Panc1 (cell line): ENCODE results near the gene SPATA16. TPM values are rescaled to one million over a fixed set of nuclear protein-coding genes. Genes with fewer than 3 reads are reported as not detected.

Source experiments
- ATAC-seq: fragments of 200-7000 bp; cut with Tn5 transposase; 2 replicates; pipeline ENCODE4 v1.9.1; 2020; ENCODE audit warnings: mild to moderate bottlenecking, moderate library complexity
- BruUV-seq: library from RNA; stranded (reverse); fragments of 400-500 nt; replicated peaks from 2 replicates; lab custom pipeline; 2021; lab: Mats Ljungman, UMichigan
- CTCF ChIA-PET: fragments of 300-600 bp; sonication (Branson Sonifier 250); formaldehyde crosslinking; loops from one replicate; lab custom pipeline; 2022; ENCODE audit warnings: antibody characterized with exemption; lab: Charles Lee
- POLR2A ChIA-PET: fragments of 300-600 bp; sonication (Branson Sonifier 250); formaldehyde crosslinking; loops from one replicate; lab custom pipeline; 2022; ENCODE audit warnings: antibody characterized with exemption; lab: Charles Lee
- DNase-seq: peaks from one replicate; pipeline ENCODE4 v3.0.0-alpha.2; 2010; ENCODE audit warnings: low read depth, low spot score
- H3K27ac ChIP-seq: 2 replicates; pipeline ENCODE4 v1.5.1; 2011; ENCODE audit warnings: mild to moderate bottlenecking, low read length, inconsistent platforms
- H3K27me3 ChIP-seq: fragments of 200-500 bp; sonication (Bioruptor generic); 2 replicates; pipeline ENCODE4 v1.6.0; 2014; ENCODE audit warnings: low read length, inconsistent platforms; ENCODE audit not compliant: control insufficient read depth, insufficient read depth
- H3K36me3 ChIP-seq: fragments of 200-500 bp; sonication (Bioruptor generic); 2 replicates; pipeline ENCODE4 v1.5.1; 2014; ENCODE audit warnings: inconsistent platforms, mild to moderate bottlenecking, low read length, moderate library complexity; ENCODE audit not compliant: control insufficient read depth, insufficient read depth
- H3K4me1 ChIP-seq: 2 replicates; pipeline ENCODE4 v1.5.1; 2011; ENCODE audit warnings: inconsistent platforms, mild to moderate bottlenecking, low read length, moderate library complexity; ENCODE audit not compliant: control insufficient read depth, insufficient read depth
- H3K4me3 ChIP-seq, 2 experiments: 2 replicates each; pipeline ENCODE4 v1.5.1; 2011 to 2012; ENCODE audit warnings: low read depth in 2 of 2, low read length in 2 of 2, mild to moderate bottlenecking in 2 of 2, inconsistent platforms in 1 of 2, moderate library complexity in 1 of 2
- H3K9me3 ChIP-seq: fragments of 200-500 bp; sonication (Bioruptor generic); 2 replicates; pipeline ENCODE4 v1.5.1; 2014; ENCODE audit warnings: low read depth, mild to moderate bottlenecking, inconsistent platforms, low read length, moderate library complexity; ENCODE audit not compliant: control insufficient read depth, insufficient read depth
- POLR2AphosphoS5 ChIP-seq: IDR thresholded peaks from 2 replicates; pipeline ENCODE4 v1.6.1; 2012; ENCODE audit warnings: mild to moderate bottlenecking, low read depth, low read length, moderate library complexity
- SIN3A ChIP-seq: IDR thresholded peaks from 2 replicates; pipeline ENCODE4 v1.6.1; 2012; ENCODE audit warnings: low read depth, mild to moderate bottlenecking, low read length, moderate library complexity, borderline replicate concordance; ENCODE audit not compliant: insufficient read depth
- TCF7L2 ChIP-seq: IDR thresholded peaks from 2 replicates; pipeline ENCODE4 v1.6.1; 2011; ENCODE audit warnings: mild to moderate bottlenecking, low read depth, low read length, inconsistent platforms
- in situ Hi-C: cut with HindIII; loops from 2 replicates; pipeline ENCODE4 v1.10.0; 2016; ENCODE audit warnings: low sequenced_read_pairs, low pct_unique_long_range_greater_than_20kb
- intact Hi-C: fragments of 100-400 bp; cut with micrococcal nuclease; formaldehyde crosslinking; loops from one replicate; pipeline ENCODE4 v1.10.0; 2022; ENCODE audit not compliant: unreplicated experiment
- total RNA-seq: library from RNA; stranded (reverse); gene quantifications from one replicate; pipeline ENCODE4 v1.2.1, GENCODE V29; 2021; ENCODE audit not compliant: unreplicated experiment
- TF ChIP-seq, protein P1 (sequence below), 2 experiments: IDR thresholded peaks; 2 replicates each; pipeline ENCODE4 v1.6.1; 2011 to 2012; ENCODE audit warnings: low read depth in 2 of 2, control low read depth in 1 of 2, low read length in 1 of 2, mild to moderate bottlenecking in 1 of 2, moderate library complexity in 1 of 2; ENCODE audit not compliant: insufficient read depth in 1 of 2
- TF ChIP-seq, protein P2 (sequence below): fragments of 450-650 bp; IDR thresholded peaks from 2 replicates; pipeline ENCODE4 v1.5.1; 2017; ENCODE audit warnings: mild to moderate bottlenecking

The SPATA16 gene
- total RNA-seq, 1 experiment from 2014 or later = not detected

DNA sequence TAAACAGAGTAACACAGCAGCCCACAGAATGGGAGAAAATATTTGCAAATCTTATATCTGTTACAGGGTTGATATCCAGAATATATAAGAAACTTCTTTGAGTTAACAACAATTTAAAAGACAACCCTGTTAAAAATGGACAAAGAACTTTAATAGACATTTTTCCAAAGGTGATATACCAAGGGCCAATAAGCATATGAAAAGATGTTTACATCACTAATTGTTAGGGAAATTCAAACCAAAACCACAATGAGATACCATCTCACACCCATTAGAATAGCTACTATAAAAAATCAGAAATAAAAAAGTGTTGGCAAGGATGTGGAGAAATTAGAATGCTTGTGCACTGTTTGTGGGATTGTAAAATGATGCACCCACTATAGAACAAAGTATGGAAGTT is 110.8 kb downstream of the SPATA16 start:
- 0 out of 2 replicates have a peak, but pooled peaks cover 2% of the 10 kb centered on the region for H3K27me3 ChIP-seq
- TF ChIP-seq, protein P1, sequence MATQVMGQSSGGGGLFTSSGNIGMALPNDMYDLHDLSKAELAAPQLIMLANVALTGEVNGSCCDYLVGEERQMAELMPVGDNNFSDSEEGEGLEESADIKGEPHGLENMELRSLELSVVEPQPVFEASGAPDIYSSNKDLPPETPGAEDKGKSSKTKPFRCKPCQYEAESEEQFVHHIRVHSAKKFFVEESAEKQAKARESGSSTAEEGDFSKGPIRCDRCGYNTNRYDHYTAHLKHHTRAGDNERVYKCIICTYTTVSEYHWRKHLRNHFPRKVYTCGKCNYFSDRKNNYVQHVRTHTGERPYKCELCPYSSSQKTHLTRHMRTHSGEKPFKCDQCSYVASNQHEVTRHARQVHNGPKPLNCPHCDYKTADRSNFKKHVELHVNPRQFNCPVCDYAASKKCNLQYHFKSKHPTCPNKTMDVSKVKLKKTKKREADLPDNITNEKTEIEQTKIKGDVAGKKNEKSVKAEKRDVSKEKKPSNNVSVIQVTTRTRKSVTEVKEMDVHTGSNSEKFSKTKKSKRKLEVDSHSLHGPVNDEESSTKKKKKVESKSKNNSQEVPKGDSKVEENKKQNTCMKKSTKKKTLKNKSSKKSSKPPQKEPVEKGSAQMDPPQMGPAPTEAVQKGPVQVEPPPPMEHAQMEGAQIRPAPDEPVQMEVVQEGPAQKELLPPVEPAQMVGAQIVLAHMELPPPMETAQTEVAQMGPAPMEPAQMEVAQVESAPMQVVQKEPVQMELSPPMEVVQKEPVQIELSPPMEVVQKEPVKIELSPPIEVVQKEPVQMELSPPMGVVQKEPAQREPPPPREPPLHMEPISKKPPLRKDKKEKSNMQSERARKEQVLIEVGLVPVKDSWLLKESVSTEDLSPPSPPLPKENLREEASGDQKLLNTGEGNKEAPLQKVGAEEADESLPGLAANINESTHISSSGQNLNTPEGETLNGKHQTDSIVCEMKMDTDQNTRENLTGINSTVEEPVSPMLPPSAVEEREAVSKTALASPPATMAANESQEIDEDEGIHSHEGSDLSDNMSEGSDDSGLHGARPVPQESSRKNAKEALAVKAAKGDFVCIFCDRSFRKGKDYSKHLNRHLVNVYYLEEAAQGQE (IDR thresholded peaks at IDR 0.05; ENCODE audit: insufficient read depth in 1 of 2, low read depth in 2 of 2, low read length in 1 of 2) = no peak
- TF ChIP-seq TCF7L2 (no peak), SIN3A (no peak), POLR2AphosphoS5 (no peak)
- TF ChIP-seq, protein P2, sequence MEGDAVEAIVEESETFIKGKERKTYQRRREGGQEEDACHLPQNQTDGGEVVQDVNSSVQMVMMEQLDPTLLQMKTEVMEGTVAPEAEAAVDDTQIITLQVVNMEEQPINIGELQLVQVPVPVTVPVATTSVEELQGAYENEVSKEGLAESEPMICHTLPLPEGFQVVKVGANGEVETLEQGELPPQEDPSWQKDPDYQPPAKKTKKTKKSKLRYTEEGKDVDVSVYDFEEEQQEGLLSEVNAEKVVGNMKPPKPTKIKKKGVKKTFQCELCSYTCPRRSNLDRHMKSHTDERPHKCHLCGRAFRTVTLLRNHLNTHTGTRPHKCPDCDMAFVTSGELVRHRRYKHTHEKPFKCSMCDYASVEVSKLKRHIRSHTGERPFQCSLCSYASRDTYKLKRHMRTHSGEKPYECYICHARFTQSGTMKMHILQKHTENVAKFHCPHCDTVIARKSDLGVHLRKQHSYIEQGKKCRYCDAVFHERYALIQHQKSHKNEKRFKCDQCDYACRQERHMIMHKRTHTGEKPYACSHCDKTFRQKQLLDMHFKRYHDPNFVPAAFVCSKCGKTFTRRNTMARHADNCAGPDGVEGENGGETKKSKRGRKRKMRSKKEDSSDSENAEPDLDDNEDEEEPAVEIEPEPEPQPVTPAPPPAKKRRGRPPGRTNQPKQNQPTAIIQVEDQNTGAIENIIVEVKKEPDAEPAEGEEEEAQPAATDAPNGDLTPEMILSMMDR = no peak
- no peak for DNase-seq
- CTCF ChIA-PET = no interaction called here
- in situ Hi-C loops (no loop called here), intact Hi-C loops (no loop called here)
- H3K27ac ChIP-seq = no peak overlapping the region
- no TSS peak for BruUV-seq
- POLR2A ChIA-PET = no interaction called here
- no peak for ATAC-seq
- H3K4me3 ChIP-seq = no peak overlapping the region
- no peaks in the 10 kb centered on the region for H3K4me1 ChIP-seq
- H3K36me3 ChIP-seq = no peaks in the 10 kb centered on the region
- no peaks in the 10 kb centered on the region for H3K9me3 ChIP-seq

DNA sequence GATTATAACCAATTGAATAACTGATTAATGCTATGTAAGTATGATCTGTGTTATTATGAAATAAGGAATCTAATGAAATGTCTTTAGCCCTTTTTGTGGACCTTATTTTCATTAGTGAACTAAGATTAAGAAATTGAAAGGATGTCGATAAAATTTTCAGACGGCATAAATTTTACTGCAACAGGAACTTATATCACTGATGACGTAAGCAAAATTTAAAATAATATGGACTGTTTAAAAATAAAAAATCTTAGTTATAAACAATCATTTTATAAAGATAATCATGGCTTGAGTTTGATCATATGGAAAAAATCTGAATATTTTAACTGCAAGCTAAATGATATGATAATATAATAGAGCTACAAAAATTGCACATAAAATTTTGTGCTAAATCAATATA is 112.7 kb downstream of the SPATA16 start:
- ATAC-seq = no peak

DNA sequence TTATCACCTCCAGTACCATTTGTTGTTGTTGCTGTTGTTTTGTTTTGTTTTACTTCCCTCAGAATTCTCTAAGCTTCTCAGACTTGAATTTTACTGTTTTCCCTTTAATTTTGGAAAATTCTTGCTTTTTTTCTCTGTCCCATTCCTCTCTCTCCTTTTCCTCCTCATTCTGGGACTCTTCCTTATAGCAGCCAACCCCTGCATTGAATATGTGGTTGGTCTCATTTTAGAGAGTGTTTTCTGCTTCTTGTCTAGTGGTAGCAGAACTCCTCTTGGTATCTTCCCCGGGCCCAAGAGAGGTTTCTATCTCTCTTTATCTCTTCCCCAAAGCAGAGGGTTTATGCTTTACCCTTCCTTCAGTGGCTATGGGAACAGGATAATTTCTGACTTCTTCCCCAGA is 113.6 kb downstream of the SPATA16 start:
- in situ Hi-C loops = no loop called here
- TF ChIP-seq TCF7L2 (no peak), SIN3A (no peak), POLR2AphosphoS5 (no peak)
- TF ChIP-seq, protein P2 = no peak
- TF ChIP-seq, protein P1 (IDR thresholded peaks at IDR 0.05; ENCODE audit: insufficient read depth in 1 of 2, low read depth in 2 of 2, low read length in 1 of 2) = no peak
- CTCF ChIA-PET = no interaction called here
- intact Hi-C loops = no loop called here
- POLR2A ChIA-PET = no interaction called here
- H3K36me3 ChIP-seq = no peaks in the 10 kb centered on the region
- BruUV-seq = no TSS peak
- no peak for DNase-seq
- H3K4me3 ChIP-seq = no peak overlapping the region
- H3K27ac ChIP-seq = no peak overlapping the region
- no peak for ATAC-seq
- 0 out of 2 replicates have a peak, but pooled peaks cover 2% of the 10 kb centered on the region for H3K27me3 ChIP-seq
- no peaks in the 10 kb centered on the region for H3K4me1 ChIP-seq
- H3K9me3 ChIP-seq = no peaks in the 10 kb centered on the region

More for the DNA sequence above, 112.7 kb downstream of the SPATA16 start:
- no peak for DNase-seq
- Histone ChIP-seq H3K27ac (no peak overlapping the region), H3K9me3 (no peaks in the 10 kb centered on the region), H3K27me3 (0 out of 2 replicates have a peak, but pooled peaks cover 2% of the 10 kb centered on the region), H3K4me1 (no peaks in the 10 kb centered on the region), H3K36me3 (no peaks in the 10 kb centered on the region), H3K4me3 (no peak overlapping the region)
- ChIA-PET CTCF (no interaction called here), POLR2A (no interaction called here)
- TF ChIP-seq TCF7L2 = no peak
- in situ Hi-C loops (no loop called here), intact Hi-C loops (no loop called here)
- BruUV-seq = no TSS peak
